NCI-H2196 treated with DMSO at 0.1 percent for 48 hours (cell line): ENCODE measurements around the gene TSPAN10.
"Not testable (repeated sequence)": the region's sequence is repeated elsewhere in the genome, so short reads cannot be mapped to it uniquely, and the experiment has no call there.

Source experiments
- DNase-seq: peaks from one replicate; lab custom pipeline; 2025; ENCODE audit not compliant: unreplicated experiment; lab: John Stamatoyannopoulos, UW

Gene TSPAN10

GRCh38 chr17:81636505-81637288 is at the start of gene TSPAN10, which contains the start of gene NPLOC4:
Gene TSPAN10 (plus strand): TSS chr17:81637196. CDS start chr17:81642413, 5,217 bp downstream.
Gene NPLOC4 (minus strand): TSS chr17:81637112. CDS start chr17:81636930, 182 bp downstream.
- DNase-seq = peak; percentile 88

GRCh38 chr17:81589612-81590011 is 47.4 kb upstream of the TSPAN10 start:
- DNase-seq = no peak

GRCh38 chr17:81590121-81590520 is 46.9 kb upstream of the TSPAN10 start:
- no peak for DNase-seq

GRCh38 chr17:81591971-81592370 is 45.0 kb upstream of the TSPAN10 start:
- no peak for DNase-seq

GRCh38 chr17:81593105-81593871 is 43.7 kb upstream of the TSPAN10 start:
- no peak for DNase-seq

- no peak for DNase-seq
Measured at GRCh38 chr17:81599719-81600486, 37.1 kb upstream of the TSPAN10 start.

GRCh38 chr17:81601525-81602120 is 35.4 kb upstream of the TSPAN10 start:
- DNase-seq = peak; percentile 65

DNA sequence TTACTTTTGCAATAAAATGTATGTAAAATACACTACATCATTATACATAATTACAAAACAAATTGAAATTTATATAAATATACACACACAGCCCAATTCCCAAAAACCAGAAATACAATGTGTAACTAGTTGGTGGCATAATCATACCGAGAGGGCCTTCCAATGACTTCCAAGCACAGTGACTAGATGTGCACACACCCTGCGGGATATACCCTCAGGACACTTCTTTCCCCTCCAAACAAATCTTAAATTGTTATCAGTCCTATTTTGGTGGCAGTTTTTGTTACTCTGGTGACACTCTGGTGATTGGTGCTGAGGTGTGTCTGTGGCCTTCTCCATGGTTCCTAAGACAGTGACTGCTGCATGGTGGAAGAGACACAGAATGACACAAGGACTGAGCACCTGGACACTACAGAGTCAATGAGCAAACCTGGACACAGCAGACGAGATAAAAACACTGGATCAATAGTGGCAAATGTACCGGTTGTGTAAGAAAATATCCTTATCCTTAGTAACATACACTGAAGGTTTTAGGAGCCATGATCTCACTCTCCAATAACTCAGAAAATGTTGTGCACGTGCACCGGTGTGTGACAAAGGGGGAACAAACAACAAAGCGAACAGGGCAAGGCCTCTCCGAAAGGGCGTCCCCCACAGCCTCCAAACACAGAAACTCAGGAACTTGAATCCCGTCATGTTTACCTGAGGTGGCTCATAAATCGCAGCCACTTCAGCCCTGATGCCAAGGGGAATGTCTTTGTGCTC is 33.0 kb upstream of the TSPAN10 start:
- no peak for DNase-seq

GRCh38 chr17:81607431-81607830 is 29.6 kb upstream of the TSPAN10 start:
- DNase-seq = no peak

DNA sequence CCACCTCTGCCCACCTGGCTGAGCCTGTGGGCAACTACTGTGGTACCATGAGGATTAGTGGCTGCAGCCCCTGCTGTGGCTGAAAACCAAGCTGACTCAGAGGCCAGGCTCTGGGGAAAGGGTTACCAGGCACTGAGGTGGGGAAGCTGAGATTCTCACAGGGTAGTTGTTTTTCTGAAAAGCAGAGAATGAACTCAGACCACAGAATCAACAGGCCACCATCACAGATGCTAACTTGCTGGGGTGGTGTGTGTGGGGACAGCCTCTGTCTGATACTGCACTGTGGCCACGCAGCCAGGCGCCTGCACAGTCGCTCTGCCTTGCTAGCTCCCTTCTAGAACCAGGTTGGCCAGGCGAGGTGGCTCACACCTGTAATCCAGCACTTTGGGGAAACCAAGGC is 28.9 kb upstream of the TSPAN10 start:
- no peak for DNase-seq

DNA sequence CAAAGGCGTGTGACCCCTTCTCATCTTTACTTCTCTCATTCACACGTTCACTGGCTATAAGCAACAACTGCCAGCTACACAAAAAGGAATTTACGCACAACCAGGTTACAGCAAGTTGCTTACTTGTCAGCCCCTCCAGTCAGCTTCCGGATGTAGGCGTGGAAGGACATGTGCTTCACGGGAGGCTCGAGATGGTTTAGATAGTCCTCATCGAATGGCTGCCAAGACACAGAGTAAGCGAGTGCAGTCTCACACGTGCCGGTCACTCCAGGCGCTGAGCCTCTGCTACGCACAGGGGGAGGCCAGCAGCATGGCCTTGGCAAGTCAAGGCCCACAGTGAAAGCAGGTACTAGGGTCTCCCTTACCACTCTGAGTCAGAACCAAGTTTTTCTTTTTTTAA is 28.4 kb upstream of the TSPAN10 start:
- DNase-seq = no peak

- no peak for DNase-seq
Measured at GRCh38 chr17:81609541-81610311, 27.3 kb upstream of the TSPAN10 start.

GRCh38 chr17:81612172-81612970 is 24.6 kb upstream of the TSPAN10 start:
- DNase-seq = no peak

GRCh38 chr17:81615401-81615930 is 21.5 kb upstream of the TSPAN10 start:
- DNase-seq = no peak

DNA sequence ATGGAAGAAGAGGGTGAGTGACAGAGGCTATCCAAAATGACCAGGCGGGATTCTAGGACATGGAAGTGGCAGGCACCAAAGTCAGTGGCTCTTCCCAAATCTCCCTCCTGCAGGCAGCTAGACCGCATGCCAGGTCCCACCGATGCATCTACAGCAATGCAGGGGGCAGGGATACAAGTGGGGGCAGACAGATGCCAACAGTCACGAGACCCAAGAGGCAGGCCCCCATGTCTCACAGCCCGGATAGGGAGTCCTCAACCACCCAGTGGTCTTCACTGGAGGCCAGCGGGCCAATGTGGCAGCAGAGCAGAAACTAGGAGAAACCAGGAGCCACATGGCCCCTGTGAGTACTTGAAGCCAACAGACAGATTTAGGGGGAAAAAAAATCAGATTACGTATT is 20.1 kb upstream of the TSPAN10 start:
- DNase-seq = no peak

DNA sequence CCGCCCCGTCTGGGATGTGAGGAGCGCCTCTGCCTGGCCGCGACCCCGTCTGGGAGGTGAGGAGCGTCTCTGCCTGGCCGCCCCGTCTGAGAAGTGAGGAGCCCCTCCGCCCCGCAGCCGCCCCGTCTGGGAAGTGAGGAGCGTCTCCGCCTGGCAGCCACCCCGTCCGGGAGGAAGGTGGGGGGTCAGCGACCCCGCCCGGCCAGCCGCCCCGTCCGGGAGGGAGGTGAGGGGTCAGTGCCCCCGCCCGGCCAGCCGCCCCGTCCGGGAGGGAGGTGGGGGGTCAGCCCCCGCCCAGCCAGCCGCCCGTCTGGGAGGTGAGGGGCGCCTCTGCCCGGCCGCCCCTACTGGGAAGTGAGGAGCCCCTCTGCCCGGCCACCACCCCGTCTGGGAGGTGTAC is 18.7 kb upstream of the TSPAN10 start:
- not testable (repeated sequence) for DNase-seq

DNA sequence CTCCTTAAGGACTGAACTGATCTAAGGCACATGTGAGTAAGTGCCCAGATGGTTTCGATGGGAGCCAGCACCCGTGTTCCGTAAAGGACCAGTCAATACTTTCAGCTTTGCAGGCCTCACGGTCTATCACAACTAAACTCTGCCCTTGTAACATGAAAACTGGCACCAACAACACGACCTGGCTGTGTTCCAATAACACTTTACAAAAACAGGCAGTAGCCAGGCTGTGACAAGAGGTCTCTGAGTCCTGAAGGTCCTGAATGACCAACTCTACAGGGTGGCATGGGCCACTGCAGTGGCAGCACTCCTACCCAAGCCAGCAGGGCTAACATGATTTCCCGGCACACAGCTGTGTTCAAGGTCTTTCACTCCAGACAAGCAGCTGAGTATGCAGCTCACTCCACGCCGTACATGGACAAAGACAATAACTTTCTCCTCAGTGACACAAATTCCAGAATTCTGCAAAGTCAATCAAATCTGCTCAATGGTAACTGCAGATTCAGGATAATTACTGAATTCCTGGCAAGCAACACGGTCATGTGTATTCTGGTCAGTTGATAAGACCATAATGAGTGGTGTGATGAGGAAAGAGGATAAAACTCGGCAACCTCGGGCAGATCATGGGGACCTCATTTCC is 15.4 kb upstream of the TSPAN10 start:
- DNase-seq = no peak

GRCh38 chr17:81630274-81630673 is 6.7 kb upstream of the TSPAN10 start:
- no peak for DNase-seq
